GM18502 (cell line): ENCODE results near the gene CMTM2.
"Not testable (repeated sequence)": the region's sequence is repeated elsewhere in the genome, so short reads cannot be mapped to it uniquely, and the experiment has no call there.

Source experiments
- ATAC-seq: cut with Tn5 transposase; IDR thresholded peaks from one replicate; pipeline ENCODE4 v1.9.1; 2021; ENCODE audit warnings: mild to moderate bottlenecking; ENCODE audit not compliant: unreplicated experiment, poor library complexity

The CMTM2 gene

GRCh38 chr16:66580605-66581209 is 1.4 kb downstream of the CMTM2 start:
- ATAC-seq = no peak

- ATAC-seq = no peak
Measured at GRCh38 chr16:66581246-66581952, 2.1 kb downstream of the CMTM2 start.

- ATAC-seq = no peak
Measured at GRCh38 chr16:66585481-66586239, 6.4 kb downstream of the CMTM2 start.

GRCh38 chr16:66587881-66588600 is 8.8 kb downstream of the CMTM2 start:
- ATAC-seq = no peak

GRCh38 chr16:66588981-66589713 is 9.9 kb downstream of the CMTM2 start:
- ATAC-seq = peak; percentile 81

GRCh38 chr16:66590322-66590721 is 11.1 kb downstream of the CMTM2 start:
- ATAC-seq = peak; percentile 48

- no peak for ATAC-seq
Measured at GRCh38 chr16:66591018-66591417, 11.8 kb downstream of the CMTM2 start.

GRCh38 chr16:66592241-66592640 is 13.0 kb downstream of the CMTM2 start:
- no peak for ATAC-seq

- ATAC-seq = no peak
Measured at GRCh38 chr16:66592814-66593213, 13.6 kb downstream of the CMTM2 start.

- no peak for ATAC-seq
Measured at GRCh38 chr16:66594739-66595138, 15.5 kb downstream of the CMTM2 start.

GRCh38 chr16:66596559-66596958 is 17.3 kb downstream of the CMTM2 start:
- not testable (repeated sequence) for ATAC-seq

GRCh38 chr16:66596986-66597848 is 18.0 kb downstream of the CMTM2 start:
- no peak for ATAC-seq

GRCh38 chr16:66598111-66598510 is 18.8 kb downstream of the CMTM2 start:
- no peak for ATAC-seq

GRCh38 chr16:66599726-66600125 is 20.5 kb downstream of the CMTM2 start:
- no peak for ATAC-seq

GRCh38 chr16:66600477-66600876 is 21.2 kb downstream of the CMTM2 start:
- ATAC-seq = no peak

- ATAC-seq = no peak
Measured at GRCh38 chr16:66601471-66601870, 22.2 kb downstream of the CMTM2 start.

GRCh38 chr16:66603537-66604375 is 24.5 kb downstream of the CMTM2 start:
- ATAC-seq = no peak
